HL-60 (cell line): ENCODE results near the gene JPH4.

ENCODE experiments used
- CTCF ChIP-seq: IDR thresholded peaks from one replicate; pipeline ENCODE4 v1.5.1; 2011; ENCODE audit warnings: low read length, control low read depth, inconsistent platforms; ENCODE audit not compliant: insufficient read depth
- POLR2AphosphoS5 ChIP-seq: IDR thresholded peaks from 2 replicates; pipeline ENCODE4 v1.6.1; 2012; ENCODE audit warnings: low read depth
- REST ChIP-seq: IDR thresholded peaks from 2 replicates; pipeline ENCODE4 v1.6.1; 2012; ENCODE audit warnings: low read depth; ENCODE audit not compliant: insufficient replicate concordance
- SPI1 ChIP-seq: IDR thresholded peaks from 2 replicates; pipeline ENCODE4 v1.6.1; 2012; ENCODE audit warnings: low read depth, mild to moderate bottlenecking, borderline replicate concordance

- TF ChIP-seq CTCF (no peak), REST (no peak), POLR2AphosphoS5 (no peak), SPI1 (no peak)
These were observed 47.2 kb downstream of the JPH4 start for GRCh38 chr14:23531391-23531790.
